ENCODE results near the gene POLA2.

DNA sequence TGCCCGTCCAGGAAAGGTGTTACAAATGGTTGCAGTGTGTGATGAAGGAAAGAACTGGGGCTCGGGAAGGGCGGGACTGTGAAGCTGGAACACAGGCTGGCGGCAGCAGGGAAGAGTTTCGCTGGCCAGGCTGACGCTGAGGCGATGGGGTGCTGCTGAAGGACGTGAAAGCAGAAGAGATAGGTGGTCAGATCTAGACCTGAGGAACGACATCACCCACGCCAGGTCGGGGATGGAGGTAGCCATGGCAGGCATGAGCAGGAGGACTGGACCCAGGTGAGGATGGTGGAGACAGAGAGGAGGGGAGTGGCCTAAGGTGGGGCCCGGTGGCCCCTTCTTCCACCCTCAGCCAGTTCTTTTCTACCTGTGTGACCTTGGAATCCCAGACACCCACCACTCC, 62.1 kb downstream of the POLA2 start:
- no peak for TF ChIP-seq POLR2A (IDR thresholded peaks at IDR 0.05)
- TF ChIP-seq, protein P1, sequence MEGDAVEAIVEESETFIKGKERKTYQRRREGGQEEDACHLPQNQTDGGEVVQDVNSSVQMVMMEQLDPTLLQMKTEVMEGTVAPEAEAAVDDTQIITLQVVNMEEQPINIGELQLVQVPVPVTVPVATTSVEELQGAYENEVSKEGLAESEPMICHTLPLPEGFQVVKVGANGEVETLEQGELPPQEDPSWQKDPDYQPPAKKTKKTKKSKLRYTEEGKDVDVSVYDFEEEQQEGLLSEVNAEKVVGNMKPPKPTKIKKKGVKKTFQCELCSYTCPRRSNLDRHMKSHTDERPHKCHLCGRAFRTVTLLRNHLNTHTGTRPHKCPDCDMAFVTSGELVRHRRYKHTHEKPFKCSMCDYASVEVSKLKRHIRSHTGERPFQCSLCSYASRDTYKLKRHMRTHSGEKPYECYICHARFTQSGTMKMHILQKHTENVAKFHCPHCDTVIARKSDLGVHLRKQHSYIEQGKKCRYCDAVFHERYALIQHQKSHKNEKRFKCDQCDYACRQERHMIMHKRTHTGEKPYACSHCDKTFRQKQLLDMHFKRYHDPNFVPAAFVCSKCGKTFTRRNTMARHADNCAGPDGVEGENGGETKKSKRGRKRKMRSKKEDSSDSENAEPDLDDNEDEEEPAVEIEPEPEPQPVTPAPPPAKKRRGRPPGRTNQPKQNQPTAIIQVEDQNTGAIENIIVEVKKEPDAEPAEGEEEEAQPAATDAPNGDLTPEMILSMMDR (IDR thresholded peaks at IDR 0.05): no peak

Data from sigmoid colon (tissue), 3 donors.